HG03521 (cell line): ENCODE measurements around the gene PER1.

Experiments
- ATAC-seq: cut with Tn5 transposase; IDR thresholded peaks from one replicate; pipeline ENCODE4 v1.9.1; 2021; ENCODE audit warnings: mild to moderate bottlenecking, moderate library complexity; ENCODE audit not compliant: unreplicated experiment

Gene PER1

GRCh38 chr17:8140065-8141029 lies 11.9 kb downstream of the PER1 start:
- no peak for ATAC-seq

GRCh38 chr17:8138672-8139371 lies 13.4 kb downstream of the PER1 start:
- ATAC-seq: peak; percentile 87

GRCh38 chr17:8138374-8138671 lies 13.9 kb downstream of the PER1 start:
- ATAC-seq: no peak

GRCh38 chr17:8137645-8138373 lies 14.4 kb downstream of the PER1 start:
- ATAC-seq: no peak

- no peak for ATAC-seq
Observed at GRCh38 chr17:8133941-8134340, 18.3 kb downstream of the PER1 start.

- ATAC-seq: no peak
Observed at GRCh38 chr17:8133399-8133798, 18.8 kb downstream of the PER1 start.

GRCh38 chr17:8131844-8132441 lies 20.3 kb downstream of the PER1 start:
- no peak for ATAC-seq

- no peak for ATAC-seq
Observed at GRCh38 chr17:8128125-8128784, 23.9 kb downstream of the PER1 start.

- no peak for ATAC-seq
Observed at GRCh38 chr17:8126491-8127066, 25.6 kb downstream of the PER1 start.

- ATAC-seq: no peak
Observed at GRCh38 chr17:8125947-8126490, 26.2 kb downstream of the PER1 start.

- ATAC-seq: no peak
Observed at GRCh38 chr17:8125154-8125946, 26.9 kb downstream of the PER1 start.

- no peak for ATAC-seq
Observed at GRCh38 chr17:8124350-8125153, 27.7 kb downstream of the PER1 start.

GRCh38 chr17:8123695-8124349 lies 28.4 kb downstream of the PER1 start, which contains the start of gene HES7:
TSS of gene HES7 (minus strand) at chr17:8124106. CDS start at chr17:8124084, 22 bp downstream.
- no peak for ATAC-seq

- ATAC-seq: no peak
Observed at GRCh38 chr17:8122924-8123694, 29.1 kb downstream of the PER1 start.

GRCh38 chr17:8122422-8122923 lies 29.7 kb downstream of the PER1 start:
- no peak for ATAC-seq

- no peak for ATAC-seq
Observed at GRCh38 chr17:8121681-8122421, 30.4 kb downstream of the PER1 start.
